H1 (cell line): ENCODE data around the gene DNM2. TPM values are rescaled to one million over a fixed set of nuclear protein-coding genes. Genes with fewer than 3 reads are reported as not detected.

Source experiments
- CTCF ChIA-PET: fragments of 300-600 bp; sonication (Branson Sonifier 250); formaldehyde crosslinking; loops from one replicate; lab custom pipeline; 2021; ENCODE audit not compliant: partially characterized antibody; lab: Charles Lee
- POLR2A ChIA-PET: fragments of 300-600 bp; sonication (Branson Sonifier 250); formaldehyde crosslinking; loops from one replicate; lab custom pipeline; 2021; ENCODE audit warnings: inconsistent platforms; ENCODE audit not compliant: partially characterized antibody; lab: Charles Lee
- DNase-seq, 2 experiments: peaks; one replicate each; pipeline versions ENCODE4 v3.0.0 to v3.0.0-alpha.2; 2010 to 2022; ENCODE audit warnings: low spot score in 2 of 2, low read depth in 1 of 2, mixed read lengths in 1 of 2
- FAIRE-seq: peaks from 2 replicates; lab custom pipeline; 2011; peaks lifted over from hg19 to GRCh38; lab: Jason Lieb, UNC
- H2AFZ ChIP-seq: 2 replicates; pipeline ENCODE4 v1.8.1; 2012; ENCODE audit warnings: low read length, inconsistent platforms
- H2AK5ac ChIP-seq: 2 replicates; pipeline ENCODE4 v1.6.1; 2013; ENCODE audit warnings: low read depth, low read length
- H2BK120ac ChIP-seq: replicated peaks from 2 replicates; pipeline ENCODE3; 2013; ENCODE audit warnings: low read depth, low read length, inconsistent platforms
- H2BK12ac ChIP-seq: 2 replicates; pipeline ENCODE4 v1.6.1; 2013; ENCODE audit warnings: low read depth, low read length
- H2BK15ac ChIP-seq: 2 replicates; pipeline ENCODE4 v1.6.1; 2013; ENCODE audit warnings: low read length
- H2BK20ac ChIP-seq: 2 replicates; pipeline ENCODE4 v1.6.1; 2013; ENCODE audit warnings: low read length
- H2BK5ac ChIP-seq: 2 replicates; pipeline ENCODE4 v1.6.1; 2013; ENCODE audit warnings: low read depth, low read length
- H3K14ac ChIP-seq: 2 replicates; pipeline ENCODE4 v1.6.1; 2013; ENCODE audit warnings: inconsistent platforms; ENCODE audit not compliant: insufficient read length
- H3K18ac ChIP-seq: 2 replicates; pipeline ENCODE4 v1.6.1; 2013; ENCODE audit warnings: low read length; ENCODE audit errors: extremely low read depth
- H3K23ac ChIP-seq: 2 replicates; pipeline ENCODE4 v1.6.1; 2013; ENCODE audit warnings: inconsistent platforms; ENCODE audit not compliant: insufficient read length
- H3K23me2 ChIP-seq: 2 replicates; pipeline ENCODE4 v1.6.1; 2013; ENCODE audit warnings: low read depth, low read length
- H3K27ac ChIP-seq: 2 replicates; pipeline ENCODE4 v1.6.1; 2011; ENCODE audit warnings: low read depth, low read length, inconsistent platforms
- H3K27me3 ChIP-seq, 4 experiments: replicated peaks in 1 of 4; 1 replicate in 1 of 4; 2 replicates in 3 of 4; pipeline versions ENCODE4 v1.6.1 to v1.8.1; 2011 to 2013; ENCODE audit warnings: low read length in 3 of 4, mild to moderate bottlenecking in 3 of 4, inconsistent platforms in 2 of 4, mixed read lengths in 2 of 4, moderate library complexity in 1 of 4; ENCODE audit not compliant: control insufficient read depth in 3 of 4, insufficient read depth in 3 of 4; ENCODE audit errors: extremely low read depth in 1 of 4
- H3K36me3 ChIP-seq, 4 experiments: 2 replicates each; pipeline versions ENCODE4 v1.6.1 to v1.8.1; 2011 to 2013; ENCODE audit warnings: mild to moderate bottlenecking in 4 of 4, low read length in 3 of 4, moderate library complexity in 2 of 4, control low read depth in 1 of 4, inconsistent platforms in 1 of 4; ENCODE audit not compliant: insufficient read depth in 4 of 4, control insufficient read depth in 2 of 4
- H3K4ac ChIP-seq: replicated peaks from 2 replicates; pipeline ENCODE3; 2013; ENCODE audit warnings: low read length, low read depth, mixed read lengths, inconsistent platforms; ENCODE audit not compliant: insufficient read length
- H3K4me1 ChIP-seq, 4 experiments: replicated peaks in 1 of 4; 1 replicate in 1 of 4; 2 replicates in 3 of 4; pipeline versions ENCODE4 v1.6.1 to v1.8.1; 2011 to 2013; ENCODE audit warnings: low read length in 3 of 4, inconsistent platforms in 2 of 4, mixed read lengths in 1 of 4; ENCODE audit not compliant: insufficient read depth in 4 of 4, control insufficient read depth in 3 of 4
- H3K4me2 ChIP-seq, 2 experiments: 2 replicates each; pipeline versions ENCODE4 v1.6.1 to v1.8.1; 2011 to 2013; ENCODE audit warnings: low read depth in 2 of 2, low read length in 2 of 2, control low read depth in 1 of 2, inconsistent platforms in 1 of 2, mild to moderate bottlenecking in 1 of 2; ENCODE audit not compliant: insufficient read depth in 1 of 2
- H3K4me3 ChIP-seq, 4 experiments: fragments of 200-600, 300-600 bp in 1 of 4; sonication (generic), shearing (Covaris generic), sonication (Bioruptor Twin) in 1 of 4; 2 replicates each; pipeline versions ENCODE4 v1.5.1 to v1.8.1; 2011 to 2016; ENCODE audit warnings: low read length in 4 of 4, low read depth in 3 of 4, control low read depth in 2 of 4, inconsistent platforms in 2 of 4, mild to moderate bottlenecking in 2 of 4, mixed read lengths in 1 of 4, moderate library complexity in 1 of 4; ENCODE audit not compliant: insufficient read depth in 2 of 4; ENCODE audit errors: extremely low read depth in 1 of 4
- H3K56ac ChIP-seq: replicated peaks from 2 replicates; pipeline ENCODE3; 2013; ENCODE audit warnings: low read depth, mild to moderate bottlenecking, mixed read lengths, low read length, inconsistent platforms; ENCODE audit not compliant: insufficient read length
- H3K79me1 ChIP-seq: 2 replicates; pipeline ENCODE4 v1.6.1; 2013; ENCODE audit warnings: low read depth, low read length, control low read depth
- H3K79me2 ChIP-seq, 2 experiments: 2 replicates each; pipeline versions ENCODE4 v1.6.1 to v1.8.1; 2012 to 2013; ENCODE audit warnings: low read length in 2 of 2, mild to moderate bottlenecking in 2 of 2, inconsistent platforms in 1 of 2; ENCODE audit not compliant: insufficient read depth in 2 of 2, control insufficient read depth in 1 of 2
- H3K9ac ChIP-seq, 4 experiments: replicated peaks in 1 of 4; 1 replicate in 1 of 4; 2 replicates in 3 of 4; pipeline versions ENCODE4 v1.6.1 to v1.8.1; 2011 to 2013; ENCODE audit warnings: low read depth in 3 of 4, low read length in 3 of 4, control low read depth in 2 of 4, mild to moderate bottlenecking in 2 of 4, moderate library complexity in 2 of 4, inconsistent platforms in 1 of 4; ENCODE audit errors: extremely low read depth in 1 of 4
- H3K9me3 ChIP-seq, 2 experiments: 2 replicates each; pipeline versions ENCODE4 v1.6.1 to v1.8.1; 2012 to 2013; ENCODE audit warnings: mild to moderate bottlenecking in 2 of 2, moderate library complexity in 2 of 2, control low read depth in 1 of 2, inconsistent platforms in 1 of 2, low read depth in 1 of 2, low read length in 1 of 2, mixed read lengths in 1 of 2; ENCODE audit not compliant: insufficient read depth in 2 of 2
- H4K20me1 ChIP-seq, 2 experiments: replicated peaks in 1 of 2; 2 replicates each; pipeline versions ENCODE3 to v1.8.1; 2011 to 2013; ENCODE audit warnings: inconsistent platforms in 2 of 2, low read length in 2 of 2, mild to moderate bottlenecking in 1 of 2; ENCODE audit not compliant: insufficient read depth in 2 of 2, control insufficient read depth in 1 of 2
- H4K5ac ChIP-seq: 2 replicates; pipeline ENCODE4 v1.6.1; 2013; ENCODE audit warnings: low read length, low read depth, mixed read lengths, inconsistent platforms; ENCODE audit not compliant: insufficient read length
- H4K8ac ChIP-seq: 2 replicates; pipeline ENCODE4 v1.8.0; 2013; ENCODE audit warnings: mild to moderate bottlenecking, moderate library complexity, low read length, inconsistent platforms; ENCODE audit not compliant: insufficient read depth; ENCODE audit errors: extremely low read depth
- H4K91ac ChIP-seq: replicated peaks from 2 replicates; pipeline ENCODE3; 2013; ENCODE audit warnings: low read length, mixed read lengths, inconsistent platforms; ENCODE audit not compliant: insufficient read length
- FOSL1 ChIP-seq: IDR thresholded peaks from 2 replicates; pipeline ENCODE4 v1.6.1; 2011; ENCODE audit warnings: mild to moderate bottlenecking, low read depth, low read length, moderate library complexity; ENCODE audit not compliant: insufficient read depth
- GTF2F1 ChIP-seq: IDR thresholded peaks from 2 replicates; pipeline ENCODE4 v1.6.1; 2012; ENCODE audit warnings: low read depth, low read length, improper control_type of control experiment, borderline replicate concordance
- KDM4A ChIP-seq: IDR thresholded peaks from one replicate; pipeline ENCODE4 v1.7.1; 2012; ENCODE audit warnings: low read depth, mild to moderate bottlenecking, moderate library complexity, low read length, inconsistent platforms; ENCODE audit not compliant: severe bottlenecking
- NANOG ChIP-seq: IDR thresholded peaks from 2 replicates; pipeline ENCODE4 v1.6.1; 2011; ENCODE audit warnings: low read length, low read depth, mild to moderate bottlenecking, inconsistent platforms; ENCODE audit not compliant: insufficient read depth, poor library complexity, severe bottlenecking
- WGBS, 2 experiments: shearing (Covaris generic) in 1 of 2; methylation state at CpG; one replicate each; pipeline versions ENCODE4 v1.1.6 to v1.1.7; 2013 to 2015; ENCODE audit warnings: low lambda C conversion rate in 2 of 2, mixed read lengths in 2 of 2, inconsistent platforms in 1 of 2, low coverage in 1 of 2, missing lambda C conversion rate in 1 of 2; ENCODE audit not compliant: insufficient replicate concordance in 2 of 2, insufficient coverage in 1 of 2, insufficient read length in 1 of 2; ENCODE audit errors: extremely low coverage in 1 of 2, missing lambda C conversion rate in 1 of 2; 5-methylcytosine and 5-hydroxymethylcytosine counted together
- polyA plus RNA-seq, 7 experiments: library from polyadenylated mRNA; depleted of rRNA in 3 of 7; stranded (reverse) in 5 of 7; unstranded in 2 of 7; fragments of >200 nt in 5 of 7; fragments of 200-250 nt in 2 of 7; gene quantifications; 1 replicate in 5 of 7; 2 replicates in 1 of 7; 4 replicates in 1 of 7; pipeline versions ENCODE4 v1.2.1 to v1.2.3, GENCODE V29; 2011 to 2013; ENCODE audit warnings: missing spikeins in 2 of 7, mixed read lengths in 2 of 7
- total RNA-seq: library from RNA; stranded (reverse); fragmentation: NEBNext Ultra II Directional; extraction: Animal tissue kit (Norgen Biotek cat#: 25700); gene quantifications from 2 replicates; pipeline ENCODE4 v1.2.1, GENCODE V29; 2021
- TF ChIP-seq, protein P1 (sequence below): IDR thresholded peaks from 2 replicates; pipeline ENCODE4 v1.6.1; 2012; ENCODE audit warnings: inconsistent platforms

Gene DNM2
- total and polyA plus RNA-seq, 2 of the 8 experiments (the other 6 are each of a cell fraction or from before 2014, with no cell fraction given), result 61.9 to 120 TPM

- no peak for TF ChIP-seq NANOG
- TF ChIP-seq FOSL1, result no peak
- no peak for TF ChIP-seq GTF2F1
- TF ChIP-seq KDM4A, result no peak
- TF ChIP-seq, protein P1, sequence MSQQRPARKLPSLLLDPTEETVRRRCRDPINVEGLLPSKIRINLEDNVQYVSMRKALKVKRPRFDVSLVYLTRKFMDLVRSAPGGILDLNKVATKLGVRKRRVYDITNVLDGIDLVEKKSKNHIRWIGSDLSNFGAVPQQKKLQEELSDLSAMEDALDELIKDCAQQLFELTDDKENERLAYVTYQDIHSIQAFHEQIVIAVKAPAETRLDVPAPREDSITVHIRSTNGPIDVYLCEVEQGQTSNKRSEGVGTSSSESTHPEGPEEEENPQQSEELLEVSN, result no peak
- H3K23me2 ChIP-seq, result no peaks in the 10 kb centered on the region
- H4K20me1 ChIP-seq, result peaks cover 19 to 33% of the 10 kb centered on the region in 2 experiments
- H2AFZ ChIP-seq, result no peak overlapping the region
- H3K79me1 ChIP-seq, result peaks cover 16% of the 10 kb centered on the region
- no peak overlapping the region; the same call in 1 of the 2 replicates for H2BK5ac ChIP-seq
- WGBS, 2 experiments, result 93% methylated on average over 12 of the region's 12 CpGs; no CpG with 5 or more reads in 1 of the 2 experiments
- no peak overlapping the region for H2BK120ac ChIP-seq
- no peak overlapping the region for H2AK5ac ChIP-seq
- H3K9ac ChIP-seq, result no peak overlapping the region
- H2BK12ac ChIP-seq, result no peak overlapping the region; the same call in 1 of the 2 replicates
- peaks cover 0 to 5% (median 1%) of the 10 kb centered on the region in 4 experiments; a peak in 3 of 7 replicates for H3K4me1 ChIP-seq
- H3K23ac ChIP-seq, result no peak overlapping the region
- H4K8ac ChIP-seq, result no peak overlapping the region
- H4K91ac ChIP-seq, result no peak overlapping the region
- DNase-seq (no peak), FAIRE-seq (no peak)
- no peak overlapping the region for H4K5ac ChIP-seq
- no peak overlapping the region for H2BK20ac ChIP-seq
- no peak overlapping the region for H2BK15ac ChIP-seq
- no peak overlapping the region for H3K4me2 ChIP-seq
- no peak overlapping the region for H3K18ac ChIP-seq
- peaks cover 4 to 76% of the 10 kb centered on the region in 2 experiments for H3K79me2 ChIP-seq
- H3K4ac ChIP-seq, result no peak overlapping the region
- H3K27me3 ChIP-seq, result no peaks in the 10 kb centered on the region
- ChIA-PET POLR2A (no interaction called here), CTCF (interaction anchor here (1.0 kb wide), 1 partner anchor 113 kb away, joined by 3 read pairs; no protein-coding TSS in a partner anchor)
- H3K14ac ChIP-seq, result no peak overlapping the region
- H3K27ac ChIP-seq, result no peak overlapping the region
- no peaks in the 10 kb centered on the region for H3K36me3 ChIP-seq
- no peak overlapping the region for H3K56ac ChIP-seq
- H3K9me3 ChIP-seq, result no peaks in the 10 kb centered on the region
- H3K4me3 ChIP-seq, result no peak overlapping the region
Observed at GRCh38 chr19:10744801-10745293, 27.0 kb downstream of the DNM2 start.
